ENCODE results near the gene MED15. TPM values are rescaled to one million over a fixed set of nuclear protein-coding genes. Genes with fewer than 3 reads are reported as not detected.
A peak's percentile ranks its signal among the peaks of the same experiment; 100 is the strongest.

The MED15 gene, protein sequence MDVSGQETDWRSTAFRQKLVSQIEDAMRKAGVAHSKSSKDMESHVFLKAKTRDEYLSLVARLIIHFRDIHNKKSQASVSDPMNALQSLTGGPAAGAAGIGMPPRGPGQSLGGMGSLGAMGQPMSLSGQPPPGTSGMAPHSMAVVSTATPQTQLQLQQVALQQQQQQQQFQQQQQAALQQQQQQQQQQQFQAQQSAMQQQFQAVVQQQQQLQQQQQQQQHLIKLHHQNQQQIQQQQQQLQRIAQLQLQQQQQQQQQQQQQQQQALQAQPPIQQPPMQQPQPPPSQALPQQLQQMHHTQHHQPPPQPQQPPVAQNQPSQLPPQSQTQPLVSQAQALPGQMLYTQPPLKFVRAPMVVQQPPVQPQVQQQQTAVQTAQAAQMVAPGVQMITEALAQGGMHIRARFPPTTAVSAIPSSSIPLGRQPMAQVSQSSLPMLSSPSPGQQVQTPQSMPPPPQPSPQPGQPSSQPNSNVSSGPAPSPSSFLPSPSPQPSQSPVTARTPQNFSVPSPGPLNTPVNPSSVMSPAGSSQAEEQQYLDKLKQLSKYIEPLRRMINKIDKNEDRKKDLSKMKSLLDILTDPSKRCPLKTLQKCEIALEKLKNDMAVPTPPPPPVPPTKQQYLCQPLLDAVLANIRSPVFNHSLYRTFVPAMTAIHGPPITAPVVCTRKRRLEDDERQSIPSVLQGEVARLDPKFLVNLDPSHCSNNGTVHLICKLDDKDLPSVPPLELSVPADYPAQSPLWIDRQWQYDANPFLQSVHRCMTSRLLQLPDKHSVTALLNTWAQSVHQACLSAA
- 10 to 100 TPM; 26.4 to 75.3 (median 34.9) TPM for total RNA-seq
- 10 to 100 TPM; 25.8 to 86.8 (median 37.5) TPM for polyA plus RNA-seq

DNA sequence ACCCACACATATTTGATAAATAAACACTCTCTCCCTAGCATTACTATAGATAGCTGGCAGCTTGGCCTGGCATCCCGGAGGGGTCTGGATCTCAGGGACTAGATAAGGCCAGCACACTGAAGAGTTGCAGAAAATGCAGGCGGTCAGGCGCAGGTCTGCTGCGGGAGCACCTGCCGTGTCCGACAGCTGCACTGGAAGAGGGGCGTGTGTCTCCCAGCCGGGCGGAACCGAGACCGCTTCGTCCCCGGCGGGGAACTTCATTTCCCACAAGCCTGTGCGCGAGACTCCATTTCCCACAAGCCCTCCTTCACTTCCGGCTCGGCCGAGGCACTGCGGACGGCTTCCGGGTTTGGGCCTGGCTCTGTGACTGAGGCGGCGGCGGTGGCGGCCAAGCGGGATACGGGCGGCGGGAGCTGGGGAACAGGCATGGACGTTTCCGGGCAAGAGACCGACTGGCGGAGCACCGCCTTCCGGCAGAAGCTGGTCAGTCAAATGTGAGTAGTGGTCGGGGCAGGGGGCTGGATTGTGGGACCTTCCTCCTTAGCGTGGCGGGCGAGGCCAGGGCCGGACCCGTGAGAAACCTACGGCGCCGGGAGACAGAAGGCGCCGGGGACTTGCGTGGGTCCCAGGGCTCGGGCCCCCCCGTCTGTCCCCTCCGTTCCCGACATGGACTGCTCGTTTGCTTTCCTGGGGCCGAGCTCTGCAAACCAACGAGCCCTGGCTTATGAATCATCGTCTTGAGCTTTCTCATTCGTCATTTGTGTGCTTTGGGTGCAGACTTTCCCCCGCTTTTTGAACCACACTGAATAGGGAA lies at the start of gene MED15:
Gene MED15 (plus strand): TSS at position 358 of the 814 bp plus-strand sequence. CDS start 69 bp downstream, at position 427.
- H3K4me3 ChIP-seq = peak within 1 kb of the TSS; percentile 76 to 86 (median 80)
- H3K9me3 ChIP-seq = no peaks in the 10 kb centered on the region
- peaks cover 0 to 50% (median 43%) of the 10 kb centered on the region in 4 donors for H3K4me1 ChIP-seq
- peak within 1 kb of the TSS; percentile 96 to 99 (median 97) for H3K27ac ChIP-seq
- H3K36me3 ChIP-seq = no peaks in the 10 kb centered on the region
- intact Hi-C loops (cut with DNase I) = loop anchor here (1.0 to 2.0 kb wide), 3 partner anchors 11 to 43 kb away; no protein-coding TSS in a partner anchor
- 1% methylated on average over 58 of the region's 58 CpGs for WGBS, 2 donors
- peak; percentile 71 to 90 for TF ChIP-seq POLR2A (IDR thresholded peaks at IDR 0.05)
- peak; percentile 91 to 96 (median 95) for TF ChIP-seq POLR2AphosphoS5 (IDR thresholded peaks at IDR 0.05)
- TF ChIP-seq EP300 (IDR thresholded peaks at IDR 0.05) = no peak
- no peak for TF ChIP-seq CTCF (IDR thresholded peaks at IDR 0.05)
- no peaks in the 10 kb centered on the region for H3K27me3 ChIP-seq
- peak; percentile 95 for DNase-seq

DNA sequence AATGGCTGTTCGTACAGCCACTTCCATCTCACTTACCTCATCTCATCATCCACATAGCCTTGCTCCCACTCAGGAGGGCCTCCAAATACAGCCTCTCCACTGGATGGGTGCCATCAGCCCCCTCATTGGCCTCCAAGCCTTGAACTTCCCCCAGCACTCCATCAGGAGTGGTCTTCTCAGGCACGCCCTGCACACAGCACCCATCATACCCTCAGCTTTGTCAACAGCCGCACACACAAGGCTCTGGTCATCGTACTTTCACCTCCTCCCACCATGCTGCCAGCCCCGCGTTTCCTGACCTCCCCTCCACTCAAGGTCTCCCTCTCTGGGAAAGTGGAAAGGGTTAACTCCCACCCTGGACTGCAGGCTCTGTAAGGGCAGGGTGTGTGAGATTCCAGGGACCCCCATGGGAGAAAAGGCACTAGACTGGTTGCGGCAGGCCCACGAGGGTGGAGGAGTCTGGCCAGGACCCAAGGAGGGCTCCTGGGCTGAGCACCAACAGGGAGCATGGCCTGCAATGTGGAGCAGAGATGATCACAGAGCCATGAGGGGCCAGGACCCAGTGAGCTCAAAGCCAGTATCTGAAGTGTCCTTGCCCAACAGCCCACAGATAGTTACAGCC lies 48.8 kb upstream of the MED15 start:
- H3K4me3 ChIP-seq = no peak overlapping the region
- no peak overlapping the region for H3K27ac ChIP-seq
- no peaks in the 10 kb centered on the region for H3K27me3 ChIP-seq
- peaks cover 0 to 58% (median 6%) of the 10 kb centered on the region in 4 donors for H3K36me3 ChIP-seq
- no peaks in the 10 kb centered on the region for H3K9me3 ChIP-seq
- peaks cover 0 to 6% (median under 1%) of the 10 kb centered on the region in 4 donors for H3K4me1 ChIP-seq
- intact Hi-C loops (cut with DNase I) = no loop called here
- 89 to 90% methylated on average over 8 of the region's 8 CpGs for WGBS, 2 donors
- DNase-seq = no peak
- TF ChIP-seq POLR2AphosphoS5 (IDR thresholded peaks at IDR 0.05) = no peak

GRCh38 chr22:20459152-20459542 lies 48.3 kb upstream of the MED15 start:
- intact Hi-C loops (cut with DNase I) = no loop called here
- Histone ChIP-seq H3K9me3 (no peaks in the 10 kb centered on the region), H3K27me3 (no peaks in the 10 kb centered on the region), H3K4me1 (peaks cover 0 to 6% (median 2%) of the 10 kb centered on the region in 4 donors), H3K27ac (no peak overlapping the region), H3K4me3 (no peak overlapping the region), H3K36me3 (peaks cover 0 to 63% (median 6%) of the 10 kb centered on the region in 4 donors)
- 76 to 89% methylated on average over 3 of the region's 3 CpGs for WGBS, 2 donors
- no peak for TF ChIP-seq CTCF (IDR thresholded peaks at IDR 0.05)
- TF ChIP-seq EP300 (IDR thresholded peaks at IDR 0.05) = no peak
- DNase-seq = no peak

GRCh38 chr22:20459862-20460261 lies 47.5 kb upstream of the MED15 start:
- WGBS, 2 donors = 94 to 96% methylated on average over 4 of the region's 4 CpGs
- H3K27me3 ChIP-seq = no peaks in the 10 kb centered on the region
- H3K9me3 ChIP-seq = no peaks in the 10 kb centered on the region
- peaks cover 0 to 6% (median 2%) of the 10 kb centered on the region in 4 donors for H3K4me1 ChIP-seq
- DNase-seq = no peak
- no peak overlapping the region for H3K27ac ChIP-seq
- H3K4me3 ChIP-seq = no peak overlapping the region
- TF ChIP-seq CTCF (IDR thresholded peaks at IDR 0.05) (no peak), POLR2AphosphoS5 (IDR thresholded peaks at IDR 0.05) (no peak), POLR2A (IDR thresholded peaks at IDR 0.05) (no peak), EP300 (IDR thresholded peaks at IDR 0.05) (no peak)
- H3K36me3 ChIP-seq = peaks cover 0 to 70% (median 12%) of the 10 kb centered on the region in 4 donors
- intact Hi-C loops (cut with DNase I) = no loop called here

Measured in sigmoid colon (tissue), 7 donors.